AG04450 (cell line): ENCODE measurements around the gene ZDHHC14. TPM values are rescaled to one million over a fixed set of nuclear protein-coding genes. Genes with fewer than 3 reads are reported as not detected.
"Not testable (repeated sequence)": the region's sequence is repeated elsewhere in the genome, so short reads cannot be mapped to it uniquely, and the experiment has no call there.

ENCODE experiments used
- CTCF ChIA-PET: fragments of 300-600, 350-600 bp; formaldehyde crosslinking; extraction: SDS; loops from one replicate; lab custom pipeline; 2022; ENCODE audit warnings: antibody characterized with exemption, inconsistent platforms; lab: Charles Lee
- POLR2A ChIA-PET: fragments of 350-600 bp; formaldehyde crosslinking; extraction: SDS; loops from one replicate; lab custom pipeline; 2021; ENCODE audit warnings: antibody characterized with exemption, inconsistent platforms; lab: Yijun Ruan, JAX
- DNase-seq: peaks from one replicate; pipeline ENCODE4 v3.0.0-alpha.2; 2011; ENCODE audit warnings: low read depth, low spot score
- H3K27ac ChIP-seq: one replicate; pipeline ENCODE4 v1.5.1; 2012; ENCODE audit warnings: low read depth, low read length, control low read depth
- H3K27me3 ChIP-seq: one replicate; pipeline ENCODE4 v1.6.0; 2012; ENCODE audit warnings: low read length; ENCODE audit not compliant: control insufficient read depth, insufficient read depth
- H3K4me3 ChIP-seq: 2 replicates; pipeline ENCODE4 v1.5.1; 2011; ENCODE audit warnings: mild to moderate bottlenecking, low read depth, low read length, control low read depth
- H3K9me3 ChIP-seq: 2 replicates; pipeline ENCODE4 v1.5.1; 2012; ENCODE audit warnings: low read length; ENCODE audit not compliant: control insufficient read depth, insufficient read depth
- polyA plus RNA-seq: library from polyadenylated mRNA; depleted of rRNA; stranded (reverse); fragments of >200 nt; gene quantifications from 2 replicates; pipeline ENCODE4 v1.2.3, GENCODE V29; 2011
- TF ChIP-seq, protein P1 (sequence below): IDR thresholded peaks from 2 replicates; pipeline ENCODE4 v1.5.1; 2011; ENCODE audit warnings: low read depth, low read length, control low read depth, inconsistent platforms

ZDHHC14 gene
- polyA plus RNA-seq, 1 experiment, result 2.2 TPM

DNA sequence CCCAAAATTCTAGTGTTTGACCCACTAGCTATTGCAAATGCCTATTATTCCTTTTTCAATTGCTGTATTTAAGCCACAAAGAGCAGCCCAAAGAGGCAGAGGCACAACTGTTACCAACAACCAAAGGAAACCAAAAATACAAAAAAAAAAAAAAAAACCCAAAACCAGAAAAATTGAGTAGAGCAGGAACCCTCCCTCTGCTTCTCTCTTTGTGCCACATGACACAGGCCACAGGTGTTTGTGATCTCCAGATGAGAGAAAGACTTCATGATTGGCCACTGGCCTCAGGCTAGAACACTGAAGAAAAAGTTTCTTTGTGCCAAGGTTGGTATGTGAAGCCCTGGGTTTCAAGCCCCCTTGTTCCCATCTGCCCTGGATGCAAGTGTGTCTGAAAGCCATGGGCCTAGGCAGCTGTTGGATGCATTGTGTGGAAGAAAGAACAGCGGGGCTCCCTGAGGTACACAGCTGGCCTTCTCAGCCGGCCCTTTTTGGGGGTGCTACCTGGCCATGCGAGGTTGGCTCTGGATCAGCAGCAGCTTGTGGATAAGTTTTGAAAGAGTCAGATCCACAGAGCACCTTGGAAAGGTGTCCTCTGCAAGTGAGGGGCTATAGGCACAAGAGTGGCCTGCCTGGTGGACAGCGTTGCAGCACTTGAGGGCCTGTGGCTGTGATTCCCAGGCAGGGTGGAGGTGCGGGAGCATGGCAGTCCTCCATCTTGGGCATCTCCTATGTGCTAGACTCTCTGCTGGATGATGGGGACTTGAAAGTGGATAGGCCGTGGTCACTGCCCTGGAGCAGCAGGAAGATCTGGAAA is 204.5 kb downstream of the ZDHHC14 start:
- no peak overlapping the region for H3K27ac ChIP-seq
- POLR2A ChIA-PET, result no interaction called here
- H3K27me3 ChIP-seq, result peaks cover 2% of the 10 kb centered on the region
- DNase-seq, result no peak
- CTCF ChIA-PET, result no interaction called here
- TF ChIP-seq, protein P1, sequence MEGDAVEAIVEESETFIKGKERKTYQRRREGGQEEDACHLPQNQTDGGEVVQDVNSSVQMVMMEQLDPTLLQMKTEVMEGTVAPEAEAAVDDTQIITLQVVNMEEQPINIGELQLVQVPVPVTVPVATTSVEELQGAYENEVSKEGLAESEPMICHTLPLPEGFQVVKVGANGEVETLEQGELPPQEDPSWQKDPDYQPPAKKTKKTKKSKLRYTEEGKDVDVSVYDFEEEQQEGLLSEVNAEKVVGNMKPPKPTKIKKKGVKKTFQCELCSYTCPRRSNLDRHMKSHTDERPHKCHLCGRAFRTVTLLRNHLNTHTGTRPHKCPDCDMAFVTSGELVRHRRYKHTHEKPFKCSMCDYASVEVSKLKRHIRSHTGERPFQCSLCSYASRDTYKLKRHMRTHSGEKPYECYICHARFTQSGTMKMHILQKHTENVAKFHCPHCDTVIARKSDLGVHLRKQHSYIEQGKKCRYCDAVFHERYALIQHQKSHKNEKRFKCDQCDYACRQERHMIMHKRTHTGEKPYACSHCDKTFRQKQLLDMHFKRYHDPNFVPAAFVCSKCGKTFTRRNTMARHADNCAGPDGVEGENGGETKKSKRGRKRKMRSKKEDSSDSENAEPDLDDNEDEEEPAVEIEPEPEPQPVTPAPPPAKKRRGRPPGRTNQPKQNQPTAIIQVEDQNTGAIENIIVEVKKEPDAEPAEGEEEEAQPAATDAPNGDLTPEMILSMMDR, result no peak
- H3K9me3 ChIP-seq, result peaks cover 8% of the 10 kb centered on the region
- H3K4me3 ChIP-seq, result no peak overlapping the region

DNA sequence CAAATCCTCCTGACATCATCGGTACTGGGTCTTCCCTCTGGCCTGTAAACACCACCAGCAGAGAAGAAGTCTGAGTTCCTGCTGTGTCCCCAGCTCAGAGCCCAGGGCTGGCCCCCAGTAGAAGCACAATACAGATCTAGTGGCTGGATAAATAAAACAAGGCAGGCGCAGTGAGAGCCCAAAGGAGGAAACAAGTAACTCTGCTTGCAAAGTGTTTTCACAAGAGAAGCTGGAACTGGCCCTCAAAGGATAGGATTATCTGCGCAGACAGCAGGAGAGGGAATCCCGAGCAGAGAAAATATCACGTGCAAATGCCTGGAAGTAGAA is 205.1 kb downstream of the ZDHHC14 start:
- H3K27ac ChIP-seq, result no peak overlapping the region
- ChIA-PET POLR2A (no interaction called here), CTCF (interaction anchor here (0.6 kb wide), 1 partner anchor 487 kb away, joined by 3 read pairs; no protein-coding TSS in a partner anchor)
- TF ChIP-seq, protein P1, result no peak
- peaks cover 2% of the 10 kb centered on the region for H3K27me3 ChIP-seq
- no peak for DNase-seq
- H3K4me3 ChIP-seq, result no peak overlapping the region
- H3K9me3 ChIP-seq, result peaks cover 12% of the 10 kb centered on the region

DNA sequence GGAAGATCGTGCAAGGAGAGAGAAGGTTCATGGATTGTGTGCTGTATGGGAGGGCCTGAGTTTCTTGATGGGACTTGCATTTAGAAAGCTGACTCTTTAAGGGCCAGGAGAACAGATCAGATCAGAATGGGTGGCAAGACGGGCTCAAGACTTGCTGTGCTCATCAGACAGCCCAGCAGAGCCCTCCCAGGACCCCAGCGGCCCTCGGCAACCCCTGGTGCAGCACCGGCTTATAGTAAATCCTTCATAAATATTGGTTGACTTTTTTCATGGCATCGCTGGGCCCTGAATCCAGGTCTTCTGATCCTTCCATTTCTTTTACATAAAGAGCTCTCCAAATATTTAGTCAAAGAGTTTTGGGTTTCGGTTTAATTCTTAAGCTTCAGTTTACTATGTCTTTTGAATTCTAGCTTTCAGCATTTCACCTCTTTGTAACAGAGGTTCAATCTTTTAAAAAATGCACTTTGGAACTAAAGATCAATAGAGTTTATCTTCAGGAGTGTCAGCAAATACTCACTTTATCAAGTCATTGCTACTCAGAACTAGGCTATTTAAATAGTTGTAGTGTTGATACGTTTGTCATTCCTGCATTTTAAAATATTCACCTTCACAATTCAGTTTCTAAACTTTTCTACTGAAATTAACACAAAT is 205.6 kb downstream of the ZDHHC14 start:
- Histone ChIP-seq H3K4me3 (no peak overlapping the region), H3K27ac (no peak overlapping the region), H3K27me3 (peaks cover 2% of the 10 kb centered on the region), H3K9me3 (peaks cover 12% of the 10 kb centered on the region)
- CTCF ChIA-PET, result interaction anchor here (0.6 to 1.3 kb wide), 2 partner anchors 80 to 486 kb away, joined by 3 to 4 read pairs; no protein-coding TSS in a partner anchor
- TF ChIP-seq, protein P1, result no peak
- no peak for DNase-seq
- POLR2A ChIA-PET, result no interaction called here

DNA sequence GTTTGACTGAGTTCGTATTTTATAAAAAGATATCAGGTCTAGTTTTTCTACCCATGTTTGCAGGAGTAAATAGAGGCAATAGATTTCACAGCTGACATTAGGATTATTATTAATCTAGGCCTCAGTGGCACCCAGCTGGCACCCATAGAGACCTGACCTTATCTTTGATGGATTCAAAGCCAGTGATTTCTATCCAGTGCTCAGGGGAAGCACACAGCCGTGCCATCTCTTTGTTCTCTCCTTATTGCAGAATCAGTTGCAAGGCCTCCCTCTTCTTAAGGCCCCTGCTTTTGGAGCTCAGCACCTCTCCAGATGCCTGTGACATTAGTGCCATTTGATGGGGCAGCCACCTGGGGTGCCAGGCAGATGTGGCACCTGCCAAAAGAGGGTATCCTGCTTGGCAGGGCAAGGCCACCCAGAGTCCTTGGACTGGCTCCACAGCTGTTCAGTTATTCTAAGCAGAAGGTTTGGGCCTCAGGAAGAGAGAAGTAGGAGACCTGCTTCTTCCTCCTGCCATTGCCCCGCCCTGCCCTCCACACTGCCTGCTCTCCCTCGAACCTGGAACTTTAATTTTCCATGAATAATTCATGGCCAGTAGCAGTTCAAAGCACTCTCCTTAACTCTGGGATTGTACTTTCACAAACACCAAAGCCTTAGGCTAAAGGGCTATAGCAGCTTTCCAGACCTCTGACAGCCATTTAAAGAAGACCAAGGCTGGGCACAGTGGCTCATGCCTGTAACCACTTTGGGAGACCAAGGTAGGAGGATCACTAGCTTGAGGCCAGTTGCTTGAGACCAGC is 206.3 kb downstream of the ZDHHC14 start:
- Histone ChIP-seq H3K27me3 (peaks cover 2% of the 10 kb centered on the region), H3K27ac (no peak overlapping the region), H3K4me3 (no peak overlapping the region), H3K9me3 (peaks cover 8% of the 10 kb centered on the region)
- POLR2A ChIA-PET, result no interaction called here
- CTCF ChIA-PET, result interaction anchor here (1.3 kb wide), 1 partner anchor 79 kb away, joined by 4 read pairs; no protein-coding TSS in a partner anchor
- no peak for DNase-seq
- TF ChIP-seq, protein P1, result no peak

DNA sequence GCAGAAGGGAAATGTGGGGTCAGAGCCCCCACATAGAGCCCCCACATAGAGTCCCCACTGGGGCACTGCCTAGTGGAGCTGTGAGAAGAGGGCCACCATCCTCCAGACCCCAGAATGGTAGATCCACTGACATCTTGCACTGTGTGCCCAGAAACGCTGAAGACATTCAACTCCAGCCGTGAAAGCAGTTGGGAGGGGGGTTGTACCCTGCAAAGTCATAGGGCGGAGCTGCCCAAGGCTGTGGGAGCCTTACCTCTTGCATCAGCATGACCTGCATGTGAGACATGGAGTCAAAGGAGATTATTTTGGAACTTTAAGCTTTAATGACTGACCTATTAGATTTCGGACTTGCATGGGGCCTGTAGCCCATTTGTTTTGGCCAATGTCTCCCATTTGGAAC is 209.7 kb downstream of the ZDHHC14 start:
- H3K4me3 ChIP-seq, DNase-seq, H3K27ac ChIP-seq, CTCF ChIA-PET, H3K27me3 ChIP-seq, POLR2A ChIA-PET: not testable (repeated sequence)
- peaks cover 12% of the 10 kb centered on the region for H3K9me3 ChIP-seq
